Brain microvascular endothelial cell (primary cell): Measurements from ENCODE around the gene SMAD2.

Experiments used
- DNase-seq: peaks from one replicate; pipeline ENCODE4 v3.0.0-alpha.2; 2020
- H3K27ac ChIP-seq: fragments of 250-450 bp; sonication (Bioruptor Pico); 2 replicates; pipeline ENCODE4 v1.5.1; 2020; ENCODE audit warnings: mild to moderate bottlenecking, moderate library complexity
- H3K27me3 ChIP-seq: fragments of 250-450 bp; sonication (Bioruptor Pico); replicated peaks from 2 replicates; pipeline ENCODE4 v1.5.1; 2020; ENCODE audit warnings: mild to moderate bottlenecking
- H3K36me3 ChIP-seq: fragments of 250-450 bp; sonication (Bioruptor Pico); replicated peaks from 2 replicates; pipeline ENCODE4 v1.5.1; 2020; ENCODE audit warnings: mild to moderate bottlenecking
- H3K4me3 ChIP-seq: 2 replicates; pipeline ENCODE4 v1.5.1; 2011; ENCODE audit warnings: low read depth, mild to moderate bottlenecking, control low read depth, low read length, moderate library complexity
- in situ Hi-C: cut with HindIII; loops from 2 replicates; pipeline ENCODE4 v1.10.0; 2017; ENCODE audit warnings: low sequenced_read_pairs, low pct_ligation_motif_present
- TF ChIP-seq, protein P1 (sequence below): IDR thresholded peaks from 2 replicates; pipeline ENCODE4 v1.5.1; 2011; ENCODE audit warnings: low read depth, mild to moderate bottlenecking, moderate library complexity, low read length, control low read depth, inconsistent platforms; ENCODE audit errors: missing control alignments

Gene SMAD2

DNA sequence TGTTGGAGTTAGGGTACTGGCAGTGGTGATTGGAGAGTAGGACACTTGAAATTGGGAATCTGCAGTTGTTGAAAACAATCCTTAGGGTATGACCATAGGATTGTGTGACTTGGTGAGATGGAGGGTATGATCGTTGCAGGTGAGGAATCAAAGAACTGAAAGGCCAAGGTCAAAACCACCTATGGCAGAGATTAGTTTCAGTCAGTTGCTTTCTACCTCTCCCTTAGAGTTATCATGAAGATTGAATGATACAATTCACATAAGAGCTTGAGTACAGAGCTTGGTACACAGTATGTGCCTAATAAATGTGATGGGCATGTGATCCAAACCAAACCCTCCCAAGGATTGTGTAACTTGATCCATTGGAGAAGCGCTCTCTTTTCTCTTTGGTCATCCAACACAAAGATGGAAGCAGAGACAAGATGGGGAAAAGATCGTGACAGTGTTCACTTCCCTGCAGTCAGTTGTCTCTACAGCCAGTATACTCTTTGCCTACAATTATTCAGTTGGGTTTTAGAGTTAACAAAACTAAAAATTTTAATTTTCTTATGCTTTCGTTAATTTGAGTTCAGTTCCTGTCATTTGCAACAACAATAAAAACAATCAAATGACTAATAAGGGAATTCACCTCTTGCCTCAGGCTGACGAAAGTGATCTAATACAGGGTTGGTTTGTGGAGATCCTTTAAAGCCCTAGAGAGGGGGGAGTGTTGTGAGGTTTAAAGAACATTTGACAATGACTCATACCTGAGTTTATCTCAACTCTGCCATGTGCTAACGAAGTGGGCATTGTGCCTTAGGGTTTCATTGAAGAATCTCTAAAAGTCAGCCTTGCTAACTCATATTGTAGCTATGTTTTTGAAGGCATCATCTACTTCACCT lies 14.8 kb upstream of the SMAD2 start:
- Histone ChIP-seq H3K4me3 (no peak overlapping the region), H3K36me3 (no peaks in the 10 kb centered on the region), H3K27me3 (no peaks in the 10 kb centered on the region), H3K27ac (no peak overlapping the region)
- DNase-seq, result no peak
- TF ChIP-seq, protein P1, sequence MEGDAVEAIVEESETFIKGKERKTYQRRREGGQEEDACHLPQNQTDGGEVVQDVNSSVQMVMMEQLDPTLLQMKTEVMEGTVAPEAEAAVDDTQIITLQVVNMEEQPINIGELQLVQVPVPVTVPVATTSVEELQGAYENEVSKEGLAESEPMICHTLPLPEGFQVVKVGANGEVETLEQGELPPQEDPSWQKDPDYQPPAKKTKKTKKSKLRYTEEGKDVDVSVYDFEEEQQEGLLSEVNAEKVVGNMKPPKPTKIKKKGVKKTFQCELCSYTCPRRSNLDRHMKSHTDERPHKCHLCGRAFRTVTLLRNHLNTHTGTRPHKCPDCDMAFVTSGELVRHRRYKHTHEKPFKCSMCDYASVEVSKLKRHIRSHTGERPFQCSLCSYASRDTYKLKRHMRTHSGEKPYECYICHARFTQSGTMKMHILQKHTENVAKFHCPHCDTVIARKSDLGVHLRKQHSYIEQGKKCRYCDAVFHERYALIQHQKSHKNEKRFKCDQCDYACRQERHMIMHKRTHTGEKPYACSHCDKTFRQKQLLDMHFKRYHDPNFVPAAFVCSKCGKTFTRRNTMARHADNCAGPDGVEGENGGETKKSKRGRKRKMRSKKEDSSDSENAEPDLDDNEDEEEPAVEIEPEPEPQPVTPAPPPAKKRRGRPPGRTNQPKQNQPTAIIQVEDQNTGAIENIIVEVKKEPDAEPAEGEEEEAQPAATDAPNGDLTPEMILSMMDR, result no peak
- in situ Hi-C loops, result no loop called here

DNA sequence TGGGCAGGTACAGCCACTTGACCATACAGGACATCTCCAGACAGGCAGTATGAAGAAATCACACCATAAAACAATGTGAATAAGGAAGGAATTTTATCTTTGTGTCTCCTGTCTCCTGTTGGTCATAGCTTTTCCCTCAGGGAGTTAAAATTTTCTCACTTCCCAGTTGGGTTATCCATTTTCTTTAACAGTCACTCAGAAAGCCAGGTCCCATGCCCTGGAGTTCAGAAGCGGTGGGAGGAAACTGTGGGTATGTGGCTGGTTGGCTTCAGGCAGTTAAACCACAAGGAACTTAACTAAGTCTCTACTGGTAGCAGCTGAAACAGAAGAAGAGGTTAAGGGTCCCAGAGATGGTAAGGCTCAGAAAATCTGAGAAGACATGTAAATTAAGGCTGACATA lies 6.5 kb upstream of the SMAD2 start:
- H3K36me3 ChIP-seq, result no peaks in the 10 kb centered on the region
- no peak overlapping the region for H3K27ac ChIP-seq
- H3K4me3 ChIP-seq, result no peak overlapping the region
- peaks cover 3% of the 10 kb centered on the region for H3K27me3 ChIP-seq
- TF ChIP-seq, protein P1, result no peak
- in situ Hi-C loops, result no loop called here
- no peak for DNase-seq

DNA sequence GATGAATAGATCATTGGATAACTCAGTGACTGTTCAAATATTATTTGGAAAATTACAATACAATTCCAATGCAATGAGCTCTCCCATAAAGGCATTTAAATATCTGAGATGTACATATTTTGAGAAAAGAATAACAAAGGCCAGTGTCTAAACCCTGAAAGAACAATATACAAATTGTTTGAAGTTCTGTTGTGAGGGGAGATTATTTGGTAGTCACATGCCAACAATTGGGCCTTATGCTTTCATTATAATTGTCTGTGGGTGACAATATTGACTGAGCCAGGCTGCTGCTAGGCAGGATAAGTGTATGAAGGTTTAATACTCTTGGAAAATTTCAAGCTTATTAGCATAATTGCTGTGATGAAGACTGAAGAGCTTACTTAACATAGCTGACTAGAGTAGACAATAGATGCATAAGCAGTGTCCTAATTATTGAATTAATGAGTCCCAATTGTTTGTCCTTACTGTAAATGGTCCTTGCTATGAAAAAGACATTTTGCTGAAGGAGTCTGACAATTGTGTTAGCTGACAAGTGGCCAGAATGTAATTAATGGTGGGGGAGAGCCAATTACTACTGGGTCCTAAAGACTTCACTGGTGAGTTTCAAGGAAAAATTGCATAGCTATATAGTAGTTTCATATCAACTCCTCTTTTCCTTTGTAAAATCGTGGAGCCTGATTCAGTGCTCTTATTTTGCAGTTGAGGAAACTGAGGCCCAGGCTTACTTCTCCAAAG lies 5.0 kb upstream of the SMAD2 start:
- no peak for DNase-seq
- Histone ChIP-seq H3K4me3 (no peak overlapping the region), H3K36me3 (no peaks in the 10 kb centered on the region), H3K27me3 (peaks cover 3% of the 10 kb centered on the region), H3K27ac (no peak overlapping the region)
- in situ Hi-C loops, result no loop called here
- TF ChIP-seq, protein P1, result no peak

DNA sequence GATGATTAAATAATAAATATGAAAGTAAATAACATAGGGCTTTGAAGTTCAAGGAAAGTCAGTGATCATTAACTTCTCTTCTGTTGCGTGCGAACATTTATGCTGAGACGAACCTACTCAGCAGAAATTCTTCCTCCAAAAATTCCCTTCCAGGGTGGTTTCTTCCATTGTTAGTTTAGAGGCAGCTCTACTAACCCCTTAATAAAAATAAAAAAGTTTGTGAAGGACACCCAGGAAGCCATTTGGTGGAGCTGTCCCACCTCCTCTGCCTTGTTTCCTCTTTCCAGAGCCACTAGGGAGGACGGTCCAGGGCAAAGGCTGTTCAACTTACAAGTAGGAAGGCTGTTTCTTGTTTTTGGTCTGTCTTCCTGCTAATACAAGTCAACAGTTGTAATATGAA lies 2.1 kb upstream of the SMAD2 start:
- TF ChIP-seq, protein P1, result no peak
- H3K4me3 ChIP-seq, result no peak overlapping the region
- no peaks in the 10 kb centered on the region for H3K36me3 ChIP-seq
- DNase-seq, result no peak
- in situ Hi-C loops, result no loop called here
- H3K27me3 ChIP-seq, result peaks cover 3% of the 10 kb centered on the region
- no peak overlapping the region for H3K27ac ChIP-seq

DNA sequence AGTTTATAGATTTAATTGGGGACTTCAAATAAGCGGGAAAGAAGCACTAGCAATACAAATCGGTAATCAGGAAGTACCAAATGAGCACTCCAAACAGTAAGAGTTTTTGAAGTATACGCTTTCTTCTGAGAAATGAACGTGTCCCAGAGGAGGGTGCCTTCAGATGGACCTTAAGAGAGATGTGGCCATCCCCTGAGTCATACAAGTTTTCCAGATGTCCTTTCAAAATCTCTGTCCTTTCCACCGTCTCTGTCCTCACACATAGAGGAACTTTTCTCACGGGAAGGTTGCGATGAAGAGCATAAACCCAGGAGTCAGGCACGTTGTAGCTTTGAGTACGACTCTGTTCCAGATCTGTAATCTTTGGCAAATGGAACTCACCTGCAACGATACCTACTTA lies 1.7 kb upstream of the SMAD2 start:
- no peak for DNase-seq
- H3K27me3 ChIP-seq, result peaks cover 3% of the 10 kb centered on the region
- TF ChIP-seq, protein P1, result no peak
- H3K4me3 ChIP-seq, result no peak overlapping the region
- in situ Hi-C loops, result no loop called here
- H3K36me3 ChIP-seq, result no peaks in the 10 kb centered on the region
- H3K27ac ChIP-seq, result no peak overlapping the region
